ENCODE results near the gene WDR7.

- TF ChIP-seq CTCF (IDR thresholded peaks at IDR 0.05) (no peak), POLR2A (IDR thresholded peaks at IDR 0.05) (no peak), POLR2AphosphoS5 (IDR thresholded peaks at IDR 0.05) (no peak)
Observed at GRCh38 chr18:56929886-56930285, 278.7 kb downstream of the WDR7 start.

Data from gastroesophageal sphincter (tissue), 3 donors.